A549 (cell line): ENCODE results near the gene INPP5A.

Experiments
- POLR2A ChIP-seq: IDR thresholded peaks from 2 replicates; pipeline ENCODE4 v1.6.1; 2012; ENCODE audit warnings: mild to moderate bottlenecking, low read length
- TF ChIP-seq, protein P1 (sequence below): fragments of >200 bp; sonication (Bioruptor Twin); formaldehyde crosslinking; IDR thresholded peaks from 3 replicates; pipeline ENCODE4 v1.5.1; 2016

DNA sequence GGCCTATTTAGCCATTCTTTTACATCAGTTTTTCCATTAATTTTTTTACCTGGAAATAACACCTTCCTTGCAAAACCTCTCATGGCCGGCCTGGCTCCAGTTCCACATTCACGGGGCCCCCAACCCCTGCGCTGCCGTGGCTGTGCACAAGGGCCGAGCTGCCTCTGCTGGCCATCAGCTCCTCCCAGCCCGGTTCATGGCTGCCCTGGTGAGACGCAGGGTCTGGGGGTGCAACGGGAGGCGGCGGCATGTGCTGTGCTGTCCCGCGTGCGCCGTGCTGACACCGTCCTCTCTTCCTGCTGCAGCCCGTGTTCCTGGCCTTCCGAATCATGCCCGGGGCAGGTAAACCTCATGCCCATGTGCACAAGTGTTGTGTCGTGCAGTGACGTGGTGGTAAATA is 244.0 kb downstream of the INPP5A start:
- no peak for TF ChIP-seq POLR2A
- TF ChIP-seq, protein P1, sequence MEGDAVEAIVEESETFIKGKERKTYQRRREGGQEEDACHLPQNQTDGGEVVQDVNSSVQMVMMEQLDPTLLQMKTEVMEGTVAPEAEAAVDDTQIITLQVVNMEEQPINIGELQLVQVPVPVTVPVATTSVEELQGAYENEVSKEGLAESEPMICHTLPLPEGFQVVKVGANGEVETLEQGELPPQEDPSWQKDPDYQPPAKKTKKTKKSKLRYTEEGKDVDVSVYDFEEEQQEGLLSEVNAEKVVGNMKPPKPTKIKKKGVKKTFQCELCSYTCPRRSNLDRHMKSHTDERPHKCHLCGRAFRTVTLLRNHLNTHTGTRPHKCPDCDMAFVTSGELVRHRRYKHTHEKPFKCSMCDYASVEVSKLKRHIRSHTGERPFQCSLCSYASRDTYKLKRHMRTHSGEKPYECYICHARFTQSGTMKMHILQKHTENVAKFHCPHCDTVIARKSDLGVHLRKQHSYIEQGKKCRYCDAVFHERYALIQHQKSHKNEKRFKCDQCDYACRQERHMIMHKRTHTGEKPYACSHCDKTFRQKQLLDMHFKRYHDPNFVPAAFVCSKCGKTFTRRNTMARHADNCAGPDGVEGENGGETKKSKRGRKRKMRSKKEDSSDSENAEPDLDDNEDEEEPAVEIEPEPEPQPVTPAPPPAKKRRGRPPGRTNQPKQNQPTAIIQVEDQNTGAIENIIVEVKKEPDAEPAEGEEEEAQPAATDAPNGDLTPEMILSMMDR, result no peak
